Pons (tissue), 1 donor: ENCODE results near the gene CYCS.

Experiments used
- DNase-seq: peaks from one replicate; pipeline ENCODE4 v3.0.0-alpha.2; 2016; ENCODE audit warnings: low spot score

CYCS gene

DNA sequence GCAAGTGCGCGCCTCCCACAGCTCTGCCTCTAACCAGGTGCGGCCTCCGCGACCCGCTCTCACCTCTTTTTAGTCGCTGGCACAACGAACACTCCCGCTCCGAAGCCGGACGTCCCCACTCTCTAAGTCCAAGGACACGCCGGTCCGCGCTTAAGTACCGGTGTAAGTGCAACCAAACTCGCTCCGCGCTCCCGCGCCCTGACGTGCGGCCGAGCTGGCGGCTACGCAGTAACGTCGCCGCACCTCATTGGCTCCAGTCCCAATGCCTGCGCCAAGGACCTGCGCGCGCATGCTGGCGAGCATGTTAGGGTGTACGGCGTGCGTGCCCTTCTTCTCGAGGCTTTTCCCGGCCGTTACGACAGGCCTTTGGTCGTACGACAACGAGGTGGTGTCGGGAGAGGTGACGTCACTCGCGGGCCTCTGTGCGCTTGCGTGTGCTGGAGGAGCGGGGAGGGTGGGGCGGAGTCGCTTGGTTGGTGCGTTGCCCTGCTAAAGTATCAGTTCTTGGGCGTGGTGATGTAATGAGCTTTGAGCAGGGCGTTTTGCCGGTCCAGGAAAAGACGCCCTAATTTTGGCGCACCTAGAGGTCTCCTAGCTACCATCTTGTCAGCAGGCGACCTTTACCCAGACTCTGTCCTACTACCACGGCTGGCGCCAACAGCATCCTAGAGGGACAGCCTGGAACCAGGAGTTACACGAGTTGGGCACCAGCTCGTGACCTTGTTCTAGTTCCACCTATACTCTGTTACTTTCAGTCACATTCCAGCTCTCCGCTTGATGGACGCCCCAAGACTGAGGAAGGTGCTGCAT is at the start of gene CYCS:
CYCS (minus strand) TSS at position 124 of the 810 bp plus-strand sequence. CDS start 1,141 bp downstream, outside the sequence.
- peak; percentile 99 for DNase-seq

DNA sequence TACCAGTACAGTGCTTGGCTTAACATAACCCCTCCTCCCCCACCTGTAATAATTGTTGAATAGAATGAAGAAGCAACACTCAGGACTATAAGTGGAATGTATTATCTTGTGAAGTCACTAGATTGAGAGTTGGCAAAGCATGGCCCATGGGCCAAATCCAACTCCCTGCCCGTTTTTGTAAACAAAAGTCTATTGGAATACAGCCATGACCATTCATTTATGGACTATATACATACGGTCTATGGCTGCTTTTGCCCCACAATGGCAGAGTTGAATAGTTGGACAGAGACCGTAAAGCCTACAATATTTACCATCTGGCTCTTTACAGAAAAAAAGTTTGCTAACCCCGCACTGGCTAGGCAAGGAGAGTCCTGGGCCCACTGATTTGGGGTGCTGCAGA is 48.1 kb upstream of the CYCS start:
- no peak for DNase-seq

DNA sequence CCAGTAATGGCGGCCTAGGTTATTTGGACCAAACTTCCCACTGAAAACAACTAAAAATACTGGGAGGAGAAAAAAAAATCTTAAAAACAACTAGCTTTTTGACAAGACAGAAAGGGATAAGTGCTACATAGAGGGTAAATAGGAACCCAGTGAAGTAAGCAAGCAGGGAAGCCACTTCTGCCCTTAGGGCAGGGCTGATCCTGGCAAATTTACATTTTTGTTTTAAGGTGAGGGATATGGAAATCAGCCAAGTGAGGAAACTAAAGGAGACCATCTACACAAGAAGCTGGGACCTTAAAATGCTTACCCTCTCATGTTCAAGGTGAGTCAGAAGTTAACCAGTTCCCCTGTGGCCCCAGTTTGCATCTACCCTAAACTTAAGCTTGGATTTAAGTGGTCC is 46.5 kb upstream of the CYCS start:
- DNase-seq = no peak

GRCh38 chr7:25171071-25171470 is 46.0 kb upstream of the CYCS start:
- DNase-seq = no peak

DNA sequence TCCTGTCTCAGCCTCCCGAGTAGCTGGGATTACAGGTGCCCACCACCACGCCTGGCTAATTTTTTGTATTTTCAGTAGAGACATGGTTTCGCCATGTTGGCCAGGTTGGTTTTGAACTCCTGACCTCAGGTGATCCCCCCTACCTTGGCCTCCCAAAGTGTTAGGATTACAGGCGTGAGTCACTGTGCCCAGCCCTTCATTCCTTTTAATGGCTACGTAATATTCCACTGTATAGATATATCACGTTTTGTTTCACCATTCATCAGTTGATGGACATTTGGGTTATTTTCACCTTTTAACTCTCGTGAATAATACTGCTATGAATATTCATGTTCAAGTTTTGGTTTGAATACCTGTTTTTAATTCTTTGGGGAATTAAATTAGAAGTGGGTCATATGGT is 44.6 kb upstream of the CYCS start:
- no peak for DNase-seq

DNA sequence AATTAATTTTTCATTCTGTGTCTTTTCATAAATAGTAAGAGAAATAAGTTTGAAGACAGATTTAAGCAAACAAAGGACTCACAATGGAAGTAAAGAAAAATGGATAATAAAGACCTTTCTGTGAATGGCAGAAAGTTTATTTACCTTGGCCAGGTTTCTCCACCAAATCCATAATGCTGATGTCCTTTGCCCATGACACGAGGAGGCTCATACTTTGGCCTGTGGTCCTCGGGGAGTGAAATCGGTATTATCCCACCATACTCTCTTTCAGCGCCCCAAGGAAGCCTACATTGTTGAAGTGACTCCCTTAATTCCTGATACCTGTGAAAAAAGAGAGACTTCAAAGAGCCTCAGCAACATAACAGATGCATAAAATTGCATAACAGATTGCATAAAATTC is 43.1 kb upstream of the CYCS start:
- no peak for DNase-seq

- DNase-seq = no peak
Observed at GRCh38 chr7:25167262-25167843, 42.3 kb upstream of the CYCS start.

- DNase-seq = peak; percentile 60
Observed at GRCh38 chr7:25159983-25160596, 35.0 kb upstream of the CYCS start.

DNA sequence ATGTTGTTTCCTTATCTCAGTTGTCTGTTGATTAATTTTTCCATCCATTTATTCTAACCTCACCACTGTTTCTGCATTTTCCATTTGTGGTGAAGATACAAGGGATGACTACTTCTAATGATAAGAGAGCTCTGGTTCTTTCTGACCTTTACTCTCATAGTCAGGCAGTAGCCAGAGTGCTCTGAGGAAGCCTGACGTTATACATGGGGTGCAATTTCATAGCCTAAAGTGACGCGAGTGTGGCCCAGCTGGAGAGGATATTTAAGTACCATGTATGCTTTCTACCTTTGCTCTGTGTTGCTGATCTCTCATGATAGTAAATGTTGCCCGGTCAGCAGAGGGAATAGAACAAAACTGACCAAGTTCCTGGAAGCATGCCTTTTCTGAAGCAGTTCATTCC is 33.9 kb upstream of the CYCS start:
- no peak for DNase-seq

- no peak for DNase-seq
Observed at GRCh38 chr7:25151773-25152172, 26.7 kb upstream of the CYCS start.

- no peak for DNase-seq
Observed at GRCh38 chr7:25149836-25150235, 24.8 kb upstream of the CYCS start.

DNA sequence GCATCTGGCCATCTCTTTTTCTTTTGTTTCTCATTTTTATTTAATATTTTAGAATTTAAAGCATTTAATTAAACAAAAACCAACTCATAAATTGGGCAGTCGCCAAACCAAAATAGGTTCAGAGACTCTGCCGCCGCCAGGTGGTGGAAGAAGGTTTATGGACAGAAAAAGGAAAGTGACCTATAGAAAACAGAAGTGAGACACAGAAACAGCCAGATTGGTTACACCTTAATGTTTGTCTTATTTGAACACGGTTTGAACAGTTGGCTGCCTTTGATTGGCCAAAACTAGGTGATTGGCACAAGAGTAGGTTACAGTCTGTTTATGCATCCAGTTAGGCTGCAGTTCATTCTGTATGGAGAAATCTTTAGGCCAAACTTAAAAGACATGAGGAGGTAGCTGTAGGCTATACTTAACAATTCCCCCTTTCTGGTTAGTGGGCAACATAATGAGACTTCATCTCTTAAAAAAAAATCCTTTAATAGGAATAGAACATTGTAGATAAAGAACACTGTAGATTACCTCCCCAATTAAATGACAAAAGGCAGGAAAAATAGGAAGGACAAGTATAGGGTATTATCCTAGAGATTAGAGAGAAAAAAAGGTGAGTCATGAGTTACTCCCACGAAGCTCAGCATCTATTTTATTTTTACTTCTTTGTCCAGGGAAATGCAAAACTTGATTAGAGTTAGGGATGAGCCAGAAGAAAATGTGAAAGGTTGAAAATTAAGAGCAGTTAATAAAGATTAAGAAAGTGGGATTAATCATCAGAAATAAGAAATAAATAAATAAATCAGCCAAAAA is 23.9 kb upstream of the CYCS start:
- DNase-seq = no peak

GRCh38 chr7:25143763-25144162 is 18.7 kb upstream of the CYCS start:
- no peak for DNase-seq

- DNase-seq = no peak
Observed at GRCh38 chr7:25139536-25139935, 14.5 kb upstream of the CYCS start.

GRCh38 chr7:25134358-25135010 is 9.4 kb upstream of the CYCS start:
- DNase-seq = no peak

- no peak for DNase-seq
Observed at GRCh38 chr7:25132430-25132829, 7.4 kb upstream of the CYCS start.

DNA sequence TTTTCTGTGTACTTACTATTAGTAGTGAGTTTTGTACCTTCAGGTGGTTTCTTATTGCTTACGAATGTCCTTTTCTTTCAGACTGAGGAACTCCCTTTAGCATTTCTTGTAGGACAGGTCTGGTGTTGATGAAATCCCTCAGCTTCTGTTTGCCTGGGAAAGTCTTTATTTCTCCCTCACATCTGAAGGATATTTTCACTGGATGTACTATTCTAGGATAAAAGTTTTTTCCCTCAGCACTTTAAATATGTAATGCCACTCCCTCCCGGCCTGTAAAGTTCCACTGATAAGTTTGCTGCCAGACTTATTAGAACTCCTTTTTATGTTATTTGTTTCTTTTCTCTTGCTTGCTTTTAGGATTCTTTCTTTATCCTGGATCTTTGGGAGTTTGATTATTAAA is 1.7 kb upstream of the CYCS start:
- no peak for DNase-seq

- DNase-seq = peak; percentile 39
Observed at GRCh38 chr7:25124465-25125136, 459 bp downstream of the CYCS start.

- DNase-seq = no peak
Observed at GRCh38 chr7:25122373-25122772, 2.7 kb downstream of the CYCS start.

DNA sequence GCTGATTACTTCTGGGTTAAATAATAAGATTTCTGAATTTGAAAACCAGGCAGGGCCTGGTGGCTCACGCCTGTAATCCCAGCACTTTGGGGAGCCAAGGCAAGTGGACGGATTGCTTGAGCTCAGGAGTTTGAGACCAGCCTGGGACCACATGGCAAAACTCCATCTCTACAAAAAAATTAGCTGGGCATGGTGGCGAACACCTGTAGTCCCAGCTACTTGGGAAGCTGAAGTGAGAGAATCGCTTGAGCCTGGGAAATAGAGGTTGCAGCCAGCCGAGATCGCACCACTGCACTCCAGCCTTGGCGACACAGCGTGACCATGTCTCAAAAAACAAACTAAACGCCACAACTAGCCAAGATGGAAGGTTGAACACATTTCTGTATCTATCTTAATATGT is 3.5 kb downstream of the CYCS start:
- no peak for DNase-seq

GRCh38 chr7:25119102-25119501 is 6.0 kb downstream of the CYCS start:
- no peak for DNase-seq
